PC-9 (cell line): ENCODE measurements around the gene PCDHGA9.
"Not testable (repeated sequence)": the region's sequence is repeated elsewhere in the genome, so short reads cannot be mapped to it uniquely, and the experiment has no call there.

Experiments
- CTCF ChIP-seq: fragments of 200-600 bp; sonication (generic); conservative IDR thresholded peaks from 2 replicates; pipeline ENCODE4 v1.6.1; 2017; ENCODE audit warnings: mixed run types, antibody characterized with exemption, mild to moderate bottlenecking, moderate library complexity
- EZH2 ChIP-seq: fragments of 200-600 bp; sonication (generic); IDR thresholded peaks from 2 replicates; pipeline ENCODE4 v1.8.0; 2017; ENCODE audit warnings: antibody characterized with exemption, low read depth

GRCh38 chr5:141375444-141376155, 27.0 kb upstream of the PCDHGA9 start:
- not testable (repeated sequence) for TF ChIP-seq CTCF, EZH2
